ENCODE measurements around the gene MAP3K5. TPM values are rescaled to one million over a fixed set of nuclear protein-coding genes. Genes with fewer than 3 reads are reported as not detected.

Gene MAP3K5
- total and polyA plus RNA-seq, 4 donors, result 7.5 to 28.3 (median 22.8) TPM

DNA sequence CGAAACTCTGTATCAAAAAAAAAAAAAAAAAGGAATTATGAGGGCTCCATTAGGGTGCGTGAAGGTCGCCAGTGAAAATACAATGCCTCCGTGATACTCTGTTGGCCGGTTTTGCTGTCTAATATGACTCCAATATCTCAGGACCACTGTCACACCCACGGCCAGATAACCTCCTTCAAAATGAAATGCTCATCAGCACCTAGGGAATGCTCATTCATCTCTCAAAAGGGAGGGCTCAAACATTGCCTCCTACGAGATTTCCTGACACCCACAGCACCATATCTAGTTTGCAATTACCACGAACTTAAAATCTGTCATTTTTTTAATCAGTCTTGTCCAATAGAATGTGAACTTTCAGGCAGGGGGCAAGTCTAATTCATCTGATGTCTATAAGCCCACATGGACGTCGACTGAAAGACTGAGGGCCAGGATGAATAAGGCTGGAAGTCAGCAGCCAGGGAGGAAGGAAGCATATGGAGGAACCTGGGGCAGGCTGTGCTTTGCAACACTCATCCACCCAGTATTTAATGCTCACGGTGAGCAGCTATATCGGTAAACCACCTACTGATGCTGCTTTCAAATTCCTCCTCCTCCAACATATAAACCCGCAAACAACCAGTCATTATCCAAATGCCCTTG is 42.8 kb downstream of the MAP3K5 start:
- H3K9me3 ChIP-seq (ENCODE audit: control insufficient read depth in 4 of 4, insufficient read depth in 3 of 4, low read length in 3 of 4), result no peaks in the 10 kb centered on the region
- H3K27me3 ChIP-seq (ENCODE audit: control insufficient read depth in 3 of 3, insufficient read depth in 3 of 3, low read length in 2 of 3), result no peaks in the 10 kb centered on the region
- no peak overlapping the region for H3K9ac ChIP-seq (ENCODE audit: insufficient read depth in 1 of 2, low read length in 2 of 2)
- no peaks in the 10 kb centered on the region for H3K36me3 ChIP-seq (ENCODE audit: control insufficient read depth in 4 of 4, insufficient read depth in 4 of 4, low read length in 4 of 4)
- H3K4me3 ChIP-seq, result no peak overlapping the region
- WGBS, 2 donors, result 72 to 87% methylated on average over 13 of the region's 13 CpGs
- no peak overlapping the region for H3K27ac ChIP-seq (ENCODE audit: low read depth in 1 of 2, low read length in 1 of 2)
- peaks cover 0 to 14% (median 0%) of the 10 kb centered on the region in 5 donors for H3K4me1 ChIP-seq (ENCODE audit: control insufficient read depth in 5 of 5, insufficient read depth in 5 of 5, low read length in 5 of 5)
- DNase-seq (no peak), ATAC-seq (ENCODE audit: insufficient read depth, low FRiP score) (no peak)
- TF ChIP-seq, protein P1, sequence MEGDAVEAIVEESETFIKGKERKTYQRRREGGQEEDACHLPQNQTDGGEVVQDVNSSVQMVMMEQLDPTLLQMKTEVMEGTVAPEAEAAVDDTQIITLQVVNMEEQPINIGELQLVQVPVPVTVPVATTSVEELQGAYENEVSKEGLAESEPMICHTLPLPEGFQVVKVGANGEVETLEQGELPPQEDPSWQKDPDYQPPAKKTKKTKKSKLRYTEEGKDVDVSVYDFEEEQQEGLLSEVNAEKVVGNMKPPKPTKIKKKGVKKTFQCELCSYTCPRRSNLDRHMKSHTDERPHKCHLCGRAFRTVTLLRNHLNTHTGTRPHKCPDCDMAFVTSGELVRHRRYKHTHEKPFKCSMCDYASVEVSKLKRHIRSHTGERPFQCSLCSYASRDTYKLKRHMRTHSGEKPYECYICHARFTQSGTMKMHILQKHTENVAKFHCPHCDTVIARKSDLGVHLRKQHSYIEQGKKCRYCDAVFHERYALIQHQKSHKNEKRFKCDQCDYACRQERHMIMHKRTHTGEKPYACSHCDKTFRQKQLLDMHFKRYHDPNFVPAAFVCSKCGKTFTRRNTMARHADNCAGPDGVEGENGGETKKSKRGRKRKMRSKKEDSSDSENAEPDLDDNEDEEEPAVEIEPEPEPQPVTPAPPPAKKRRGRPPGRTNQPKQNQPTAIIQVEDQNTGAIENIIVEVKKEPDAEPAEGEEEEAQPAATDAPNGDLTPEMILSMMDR (IDR thresholded peaks at IDR 0.05; ENCODE audit: control extremely low read depth, extremely low read depth), result no peak

GRCh38 chr6:136747507-136747906 is 44.8 kb downstream of the MAP3K5 start:
- Histone ChIP-seq H3K27me3 (ENCODE audit: control insufficient read depth in 3 of 3, insufficient read depth in 3 of 3, low read length in 2 of 3) (no peaks in the 10 kb centered on the region), H3K27ac (ENCODE audit: low read depth in 1 of 2, low read length in 1 of 2) (no peak overlapping the region), H3K4me1 (ENCODE audit: control insufficient read depth in 5 of 5, insufficient read depth in 5 of 5, low read length in 5 of 5) (peaks cover 0 to 18% (median 0%) of the 10 kb centered on the region in 5 donors), H3K9ac (ENCODE audit: insufficient read depth in 1 of 2, low read length in 2 of 2) (no peak overlapping the region), H3K4me3 (no peak overlapping the region), H3K36me3 (ENCODE audit: control insufficient read depth in 4 of 4, insufficient read depth in 4 of 4, low read length in 4 of 4) (no peaks in the 10 kb centered on the region), H3K9me3 (ENCODE audit: control insufficient read depth in 4 of 4, insufficient read depth in 3 of 4, low read length in 3 of 4) (no peaks in the 10 kb centered on the region)
- DNase-seq (no peak), ATAC-seq (ENCODE audit: insufficient read depth, low FRiP score) (no peak)
- 96 to 100% methylated on average over 1 of the region's 1 CpG for WGBS, 2 donors
- TF ChIP-seq, protein P1 (IDR thresholded peaks at IDR 0.05; ENCODE audit: control extremely low read depth, extremely low read depth), result no peak

DNA sequence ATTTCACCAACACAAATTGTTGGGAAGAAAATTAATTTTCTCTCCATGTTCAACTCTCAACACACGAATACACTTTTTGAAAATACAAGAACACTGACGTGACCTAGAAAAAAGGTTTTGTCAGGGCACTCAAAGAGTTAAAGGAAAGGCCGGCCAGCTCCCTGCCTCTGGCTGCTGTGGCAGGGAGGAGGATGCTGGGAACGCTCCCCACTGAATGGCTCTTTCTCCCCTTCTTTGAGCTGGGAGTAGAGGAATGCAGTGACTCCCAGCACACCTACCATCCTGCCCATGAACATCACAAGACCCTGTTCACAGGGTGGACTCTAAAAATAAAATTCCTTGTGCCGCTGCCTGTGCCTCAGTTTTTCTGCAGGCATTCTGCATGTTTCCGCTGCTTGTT is 47.0 kb downstream of the MAP3K5 start:
- no peak overlapping the region for H3K27ac ChIP-seq (ENCODE audit: low read depth in 1 of 2, low read length in 1 of 2)
- no peaks in the 10 kb centered on the region for H3K36me3 ChIP-seq (ENCODE audit: control insufficient read depth in 4 of 4, insufficient read depth in 4 of 4, low read length in 4 of 4)
- DNase-seq (no peak), ATAC-seq (ENCODE audit: insufficient read depth, low FRiP score) (no peak)
- no peak overlapping the region for H3K4me3 ChIP-seq
- H3K27me3 ChIP-seq (ENCODE audit: control insufficient read depth in 3 of 3, insufficient read depth in 3 of 3, low read length in 2 of 3), result no peaks in the 10 kb centered on the region
- no peak overlapping the region for H3K9ac ChIP-seq (ENCODE audit: insufficient read depth in 1 of 2, low read length in 2 of 2)
- H3K4me1 ChIP-seq (ENCODE audit: control insufficient read depth in 5 of 5, insufficient read depth in 5 of 5, low read length in 5 of 5), result peaks cover 0 to 18% (median 0%) of the 10 kb centered on the region in 5 donors
- TF ChIP-seq, protein P1 (IDR thresholded peaks at IDR 0.05; ENCODE audit: control extremely low read depth, extremely low read depth), result no peak
- no peaks in the 10 kb centered on the region for H3K9me3 ChIP-seq (ENCODE audit: control insufficient read depth in 4 of 4, insufficient read depth in 3 of 4, low read length in 3 of 4)
- 66 to 84% methylated on average over 6 of the region's 6 CpGs for WGBS, 2 donors

GRCh38 chr6:136744889-136745288 is 47.4 kb downstream of the MAP3K5 start:
- Histone ChIP-seq H3K4me1 (ENCODE audit: control insufficient read depth in 5 of 5, insufficient read depth in 5 of 5, low read length in 5 of 5) (peaks cover 0 to 18% (median 0%) of the 10 kb centered on the region in 5 donors), H3K36me3 (ENCODE audit: control insufficient read depth in 4 of 4, insufficient read depth in 4 of 4, low read length in 4 of 4) (no peaks in the 10 kb centered on the region), H3K4me3 (no peak overlapping the region), H3K27me3 (ENCODE audit: control insufficient read depth in 3 of 3, insufficient read depth in 3 of 3, low read length in 2 of 3) (no peaks in the 10 kb centered on the region), H3K9ac (ENCODE audit: insufficient read depth in 1 of 2, low read length in 2 of 2) (no peak overlapping the region), H3K9me3 (ENCODE audit: control insufficient read depth in 4 of 4, insufficient read depth in 3 of 4, low read length in 3 of 4) (no peaks in the 10 kb centered on the region), H3K27ac (ENCODE audit: low read depth in 1 of 2, low read length in 1 of 2) (no peak overlapping the region)
- ATAC-seq (ENCODE audit: insufficient read depth, low FRiP score) (no peak), DNase-seq (no peak)
- WGBS, 2 donors, result 63 to 73% methylated on average over 5 of the region's 5 CpGs
- TF ChIP-seq, protein P1 (IDR thresholded peaks at IDR 0.05; ENCODE audit: control extremely low read depth, extremely low read depth), result no peak

All from lung (tissue), 12 donors.